Neural cell (in vitro differentiated cells): ENCODE results near the gene USP40.

Experiments
- CTCF ChIP-seq: fragments of 450-650 bp; IDR thresholded peaks from 2 replicates; pipeline ENCODE4 v1.5.1; 2014; ENCODE audit warnings: antibody characterized with exemption, mild to moderate bottlenecking, moderate library complexity; ENCODE audit not compliant: poor library complexity, severe bottlenecking
- EZH2 ChIP-seq: fragments of 200-600, 300-800 bp; shearing (Covaris generic), sonication (generic); IDR thresholded peaks from 2 replicates; pipeline ENCODE4 v1.6.1; 2014; ENCODE audit warnings: antibody characterized with exemption, low read length, borderline replicate concordance, mild to moderate bottlenecking; ENCODE audit not compliant: insufficient read depth, poor library complexity, severe bottlenecking
- RAD21 ChIP-seq: fragments of 450-650 bp; conservative IDR thresholded peaks from 2 replicates; pipeline ENCODE4 v1.6.1; 2014; ENCODE audit warnings: antibody characterized with exemption, mild to moderate bottlenecking, moderate library complexity
- TAF1 ChIP-seq: IDR thresholded peaks from 2 replicates; pipeline ENCODE4 v1.6.1; 2012; ENCODE audit warnings: low read depth
- TF ChIP-seq, protein P1 (sequence below): IDR thresholded peaks from 2 replicates; pipeline ENCODE4 v1.6.1; 2012; ENCODE audit warnings: borderline replicate concordance

- TF ChIP-seq, protein P1, sequence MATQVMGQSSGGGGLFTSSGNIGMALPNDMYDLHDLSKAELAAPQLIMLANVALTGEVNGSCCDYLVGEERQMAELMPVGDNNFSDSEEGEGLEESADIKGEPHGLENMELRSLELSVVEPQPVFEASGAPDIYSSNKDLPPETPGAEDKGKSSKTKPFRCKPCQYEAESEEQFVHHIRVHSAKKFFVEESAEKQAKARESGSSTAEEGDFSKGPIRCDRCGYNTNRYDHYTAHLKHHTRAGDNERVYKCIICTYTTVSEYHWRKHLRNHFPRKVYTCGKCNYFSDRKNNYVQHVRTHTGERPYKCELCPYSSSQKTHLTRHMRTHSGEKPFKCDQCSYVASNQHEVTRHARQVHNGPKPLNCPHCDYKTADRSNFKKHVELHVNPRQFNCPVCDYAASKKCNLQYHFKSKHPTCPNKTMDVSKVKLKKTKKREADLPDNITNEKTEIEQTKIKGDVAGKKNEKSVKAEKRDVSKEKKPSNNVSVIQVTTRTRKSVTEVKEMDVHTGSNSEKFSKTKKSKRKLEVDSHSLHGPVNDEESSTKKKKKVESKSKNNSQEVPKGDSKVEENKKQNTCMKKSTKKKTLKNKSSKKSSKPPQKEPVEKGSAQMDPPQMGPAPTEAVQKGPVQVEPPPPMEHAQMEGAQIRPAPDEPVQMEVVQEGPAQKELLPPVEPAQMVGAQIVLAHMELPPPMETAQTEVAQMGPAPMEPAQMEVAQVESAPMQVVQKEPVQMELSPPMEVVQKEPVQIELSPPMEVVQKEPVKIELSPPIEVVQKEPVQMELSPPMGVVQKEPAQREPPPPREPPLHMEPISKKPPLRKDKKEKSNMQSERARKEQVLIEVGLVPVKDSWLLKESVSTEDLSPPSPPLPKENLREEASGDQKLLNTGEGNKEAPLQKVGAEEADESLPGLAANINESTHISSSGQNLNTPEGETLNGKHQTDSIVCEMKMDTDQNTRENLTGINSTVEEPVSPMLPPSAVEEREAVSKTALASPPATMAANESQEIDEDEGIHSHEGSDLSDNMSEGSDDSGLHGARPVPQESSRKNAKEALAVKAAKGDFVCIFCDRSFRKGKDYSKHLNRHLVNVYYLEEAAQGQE: no peak
- TF ChIP-seq CTCF (no peak), EZH2 (no peak), TAF1 (no peak), RAD21 (no peak)
These were observed 97.9 kb downstream of the USP40 start for GRCh38 chr2:233468741-233469110.
